Mononuclear cell (primary cell): Measurements from ENCODE around the gene CYP51A1. TPM values are rescaled to one million over a fixed set of nuclear protein-coding genes. Genes with fewer than 3 reads are reported as not detected.
"Not testable (repeated sequence)": the region's sequence is repeated elsewhere in the genome, so short reads cannot be mapped to it uniquely, and the experiment has no call there.

Experiments
- H3K27me3 ChIP-seq: 2 replicates; pipeline ENCODE4 v1.6.0; 2011; ENCODE audit warnings: low read length, control low read depth; ENCODE audit not compliant: insufficient read depth
- H3K4me1 ChIP-seq: 2 replicates; pipeline ENCODE4 v1.5.1; 2011; ENCODE audit warnings: mild to moderate bottlenecking, low read length, control low read depth; ENCODE audit not compliant: insufficient read depth
- H3K4me3 ChIP-seq: 2 replicates; pipeline ENCODE4 v1.5.1; 2011; ENCODE audit warnings: mild to moderate bottlenecking, low read length, moderate library complexity
- H3K9me3 ChIP-seq: 2 replicates; pipeline ENCODE4 v1.5.1; 2011; ENCODE audit warnings: low read depth, mild to moderate bottlenecking, control low read depth, low read length
- total RNA-seq: library from RNA; depleted of rRNA; stranded (reverse); fragments of >200 nt; gene quantifications from one replicate; pipeline ENCODE4 v1.2.3, GENCODE V29; 2012

CYP51A1 gene
- total RNA-seq, 1 donor: 45.7 TPM

DNA sequence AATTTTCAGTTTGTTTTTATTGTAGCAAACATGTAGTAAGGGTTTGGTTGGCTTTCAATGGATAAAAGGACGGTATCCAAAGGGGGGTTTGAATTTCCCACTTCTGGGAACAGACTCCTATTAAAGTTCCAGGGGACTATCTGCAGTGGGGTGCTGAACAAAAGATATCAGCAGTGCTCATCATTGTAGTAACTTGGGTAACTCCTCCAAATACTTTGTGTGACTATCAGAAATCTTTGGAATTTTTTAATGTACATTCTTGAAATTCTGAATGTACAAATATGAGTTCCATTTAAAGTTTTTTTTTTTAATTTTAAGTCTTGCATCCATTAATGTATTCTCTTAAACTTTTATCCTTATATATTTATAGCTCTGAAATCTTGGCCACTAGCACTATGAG, 42.1 kb downstream of the CYP51A1 start:
- H3K4me1 ChIP-seq: no peaks in the 10 kb centered on the region

GRCh38 chr7:92088266-92088665, 46.0 kb downstream of the CYP51A1 start:
- Histone ChIP-seq H3K4me3 (no peak overlapping the region), H3K4me1 (no peaks in the 10 kb centered on the region), H3K27me3 (no peaks in the 10 kb centered on the region), H3K9me3 (no peaks in the 10 kb centered on the region)

More for the DNA sequence above, 42.1 kb downstream of the CYP51A1 start:
- Histone ChIP-seq H3K27me3 (no peaks in the 10 kb centered on the region), H3K9me3 (no peaks in the 10 kb centered on the region), H3K4me3 (no peak overlapping the region)

- not testable (repeated sequence) for H3K27me3 ChIP-seq, H3K9me3 ChIP-seq, H3K4me3 ChIP-seq, H3K4me1 ChIP-seq
Measured at GRCh38 chr7:92083922-92084321, 50.4 kb downstream of the CYP51A1 start.

DNA sequence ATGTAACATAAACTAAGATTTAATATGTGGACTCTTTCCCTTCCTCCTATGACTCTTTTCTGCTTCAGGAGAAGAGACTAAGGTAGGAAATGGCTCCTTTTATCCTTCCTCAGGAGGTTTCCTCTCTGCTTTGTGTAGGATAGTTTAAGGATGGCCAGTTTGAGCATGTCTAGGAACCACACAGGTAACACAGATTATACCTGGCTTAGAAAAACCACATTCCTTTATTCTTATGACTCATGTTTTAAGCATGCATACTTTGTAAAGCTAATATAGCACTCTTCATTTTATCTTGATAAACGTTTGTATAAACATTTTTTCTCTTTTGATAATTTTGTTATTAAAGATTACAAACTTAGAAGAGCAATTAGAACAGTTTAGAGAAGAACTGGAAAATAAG, 57.8 kb downstream of the CYP51A1 start:
- Histone ChIP-seq H3K27me3 (no peaks in the 10 kb centered on the region), H3K4me3 (no peak overlapping the region), H3K4me1 (no peaks in the 10 kb centered on the region), H3K9me3 (no peaks in the 10 kb centered on the region)

- Histone ChIP-seq H3K4me3 (no peak overlapping the region), H3K9me3 (no peaks in the 10 kb centered on the region), H3K4me1 (no peaks in the 10 kb centered on the region), H3K27me3 (no peaks in the 10 kb centered on the region)
Measured at GRCh38 chr7:92075455-92076158, 58.7 kb downstream of the CYP51A1 start.

GRCh38 chr7:92072708-92073107, 61.6 kb downstream of the CYP51A1 start:
- H3K27me3 ChIP-seq: no peaks in the 10 kb centered on the region
- no peaks in the 10 kb centered on the region for H3K4me1 ChIP-seq
- no peaks in the 10 kb centered on the region for H3K9me3 ChIP-seq
- H3K4me3 ChIP-seq: no peak overlapping the region

GRCh38 chr7:92072121-92072520, 62.2 kb downstream of the CYP51A1 start:
- no peaks in the 10 kb centered on the region for H3K27me3 ChIP-seq
- no peaks in the 10 kb centered on the region for H3K9me3 ChIP-seq
- H3K4me1 ChIP-seq: no peaks in the 10 kb centered on the region

DNA sequence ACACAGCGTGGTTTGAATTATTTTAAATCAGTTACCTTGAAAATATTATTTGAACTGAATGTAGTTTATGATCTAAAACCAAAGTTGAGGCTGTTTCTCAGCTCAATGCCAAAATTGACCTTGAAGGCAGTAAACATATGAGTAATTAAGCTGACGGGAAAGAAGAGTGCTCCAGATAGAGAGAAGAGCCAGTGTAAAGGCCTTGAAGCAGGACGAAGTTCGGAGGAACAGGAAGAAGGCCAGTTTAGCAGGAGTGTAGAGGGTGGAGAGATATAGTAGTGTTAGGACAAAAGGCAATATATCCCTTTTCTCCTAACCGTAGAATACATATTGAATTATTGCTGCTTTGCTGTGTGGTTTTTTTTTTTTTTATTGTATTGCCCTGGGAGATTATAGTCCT, 63.2 kb downstream of the CYP51A1 start:
- Histone ChIP-seq H3K4me1 (no peaks in the 10 kb centered on the region), H3K9me3 (no peaks in the 10 kb centered on the region)

More at GRCh38 chr7:92072121-92072520, 62.2 kb downstream of the CYP51A1 start:
- H3K4me3 ChIP-seq: no peak overlapping the region

GRCh38 chr7:92064438-92065029, 69.7 kb downstream of the CYP51A1 start:
- H3K9me3 ChIP-seq: no peaks in the 10 kb centered on the region
- no peaks in the 10 kb centered on the region for H3K27me3 ChIP-seq
- H3K4me1 ChIP-seq: no peaks in the 10 kb centered on the region
- H3K4me3 ChIP-seq: no peak overlapping the region

More for the DNA sequence above, 63.2 kb downstream of the CYP51A1 start:
- Histone ChIP-seq H3K27me3 (no peaks in the 10 kb centered on the region), H3K4me3 (no peak overlapping the region)

Other genes with a start within 250 kb of the CYP51A1 start
- gene AKAP9, start 193.6 kb downstream of the CYP51A1 start, total RNA-seq: 86.3 TPM
- 0.10 TPM for gene LRRD1, start 44.7 kb upstream of the CYP51A1 start, total RNA-seq
- gene KRIT1, start 111.4 kb upstream of the CYP51A1 start, total RNA-seq: 33.3 TPM
- 110 TPM for gene ANKIB1, start 111.5 kb upstream of the CYP51A1 start, total RNA-seq